Suppressor macrophage treated with lipopolysaccharide for 4 hours (primary cell): ENCODE data around the gene ETFRF1.

Experiments used
- DNase-seq: peaks from one replicate; pipeline ENCODE4 v3.0.0-alpha.2; 2020

The ETFRF1 gene

GRCh38 chr12:25236190-25236589 is 41.2 kb downstream of the ETFRF1 start:
- DNase-seq: peak; percentile 5

DNA sequence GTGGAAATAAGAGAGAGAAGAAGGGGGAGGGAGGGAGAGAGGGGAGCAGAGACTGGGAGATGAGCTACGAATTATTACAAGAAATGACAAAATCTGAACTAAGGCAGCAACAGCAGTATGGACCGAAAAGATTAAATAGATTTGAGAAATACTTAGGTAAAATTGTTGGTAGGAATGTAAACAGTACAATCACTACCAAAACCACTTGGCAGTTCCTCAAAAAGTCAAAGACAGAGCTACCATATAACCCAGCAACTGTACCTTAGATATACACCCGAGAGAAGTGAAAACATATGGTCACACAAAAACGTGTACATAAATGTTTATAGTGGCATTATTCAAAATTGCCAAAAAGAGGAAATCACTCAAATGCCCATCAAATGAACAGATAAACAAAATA is 41.6 kb downstream of the ETFRF1 start:
- no peak for DNase-seq

DNA sequence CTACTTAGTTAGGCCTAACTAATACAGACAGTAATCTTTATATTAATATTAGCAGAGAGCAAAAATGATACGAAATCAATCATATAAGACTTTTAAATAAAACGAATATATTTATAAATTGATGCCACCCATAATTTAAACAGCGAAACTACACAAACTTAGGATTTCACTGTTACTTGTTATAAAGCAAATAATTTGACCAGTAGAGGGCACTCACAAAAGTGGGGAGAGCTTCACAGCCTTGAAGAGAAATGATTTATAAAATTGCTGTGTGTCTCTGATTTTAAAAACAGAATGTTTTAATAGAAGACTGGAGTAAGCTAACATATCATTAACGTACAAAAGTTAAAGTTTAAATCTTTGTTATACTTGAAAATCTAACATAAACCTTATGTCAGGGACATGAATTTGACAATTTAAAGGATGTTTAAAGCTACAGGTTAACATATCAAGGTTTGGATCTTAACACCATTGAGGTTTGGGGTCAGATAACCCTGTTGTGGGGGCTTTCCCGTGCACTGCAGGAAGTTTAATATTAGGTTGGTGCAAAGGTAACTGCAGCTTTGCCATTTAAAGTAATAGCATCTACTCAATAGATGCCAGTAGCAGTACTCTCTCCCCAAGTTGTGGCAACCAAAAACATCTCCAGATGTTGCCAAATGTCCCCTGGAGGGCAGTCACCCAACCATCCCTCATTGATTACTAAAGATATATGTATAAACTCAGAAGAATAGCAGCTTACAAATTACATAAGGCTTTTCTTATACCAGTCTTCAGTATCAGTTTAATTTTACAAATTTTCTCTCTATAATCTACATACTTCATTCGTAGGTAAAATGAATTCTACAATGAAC is 46.4 kb downstream of the ETFRF1 start:
- DNase-seq: peak; percentile 75

DNA sequence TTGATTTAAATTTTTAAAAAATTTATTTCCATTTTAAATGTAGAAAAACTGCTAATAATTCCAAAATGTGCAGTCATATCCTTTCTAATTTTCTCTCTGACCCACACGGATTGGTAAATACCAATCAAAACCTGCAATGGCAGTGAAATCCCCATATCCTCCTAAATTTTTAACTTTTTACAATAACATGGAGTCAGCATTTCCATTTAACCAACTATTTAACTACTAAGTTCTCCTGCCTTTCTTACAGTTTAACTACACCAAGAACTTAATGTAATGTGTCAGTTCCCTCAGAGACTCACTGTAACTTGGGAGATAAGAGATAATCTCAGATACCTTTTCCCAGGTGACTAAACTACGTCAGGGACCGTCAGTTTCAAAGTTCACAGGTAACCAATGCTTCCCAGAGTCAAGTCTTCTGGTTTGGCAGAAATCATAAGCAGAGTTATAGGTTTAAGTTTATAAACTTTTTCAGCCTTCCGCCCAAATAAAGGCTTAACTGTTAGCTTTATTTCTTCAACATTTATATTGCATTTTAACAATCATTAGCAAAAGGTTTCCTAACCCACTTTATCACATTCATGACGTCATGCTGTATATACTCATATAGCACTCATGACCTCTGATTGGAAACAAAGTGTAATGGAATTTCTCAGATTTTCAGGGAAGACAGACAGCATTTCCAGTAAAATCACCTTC is 48.1 kb downstream of the ETFRF1 start:
- DNase-seq: peak; percentile 21

DNA sequence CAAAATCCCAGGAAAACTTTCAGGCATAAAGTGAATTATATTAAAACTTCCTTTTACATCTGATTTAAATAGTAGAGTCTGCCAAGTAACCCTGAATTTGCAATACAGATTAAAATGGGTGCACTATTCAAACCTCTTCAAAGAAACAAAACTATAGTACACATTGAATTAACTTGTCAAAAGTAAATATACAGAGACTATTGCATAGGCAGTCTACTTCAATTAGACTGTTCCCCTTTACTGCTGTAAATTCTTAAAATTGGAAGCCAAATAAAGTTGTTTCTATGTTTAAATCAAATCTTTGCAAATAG is 48.6 kb downstream of the ETFRF1 start:
- DNase-seq: no peak

DNA sequence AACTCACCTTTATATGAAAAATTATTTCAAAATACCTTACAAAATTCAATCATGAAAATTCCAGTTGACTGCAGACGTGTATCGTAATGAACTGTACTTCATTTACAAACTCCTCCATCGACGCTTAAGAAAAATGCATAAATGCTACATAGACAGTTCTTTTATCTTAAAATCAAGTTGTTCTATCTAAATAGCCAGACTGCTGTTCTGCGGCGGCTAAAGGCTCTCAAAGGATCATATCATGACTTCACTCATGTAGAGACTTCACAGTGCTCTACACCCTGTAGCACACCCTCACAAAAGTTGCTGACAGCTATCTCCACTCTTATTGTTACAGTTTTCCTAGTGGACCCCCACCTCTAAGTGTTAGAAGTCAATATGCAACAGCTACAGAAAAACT is 50.5 kb downstream of the ETFRF1 start:
- no peak for DNase-seq

DNA sequence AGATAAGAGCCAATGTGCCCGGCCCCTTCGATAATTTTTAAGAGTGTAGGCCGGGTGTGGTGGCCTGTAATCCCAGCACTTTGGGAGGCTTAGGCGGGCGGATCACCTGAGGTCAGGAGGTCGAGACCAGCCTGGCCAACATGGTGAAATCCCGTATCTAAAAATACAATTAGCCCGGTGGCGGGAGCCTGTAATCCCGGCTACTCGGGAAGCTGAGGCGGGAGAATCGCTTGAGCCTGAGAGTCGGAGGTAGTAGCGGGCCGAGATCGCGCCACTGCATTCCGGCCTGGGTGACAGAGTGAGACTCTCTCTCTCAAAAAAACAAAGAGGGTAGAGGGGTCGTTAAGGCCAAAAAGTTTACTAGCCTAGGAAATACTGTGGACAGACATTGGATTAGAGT is 53.1 kb downstream of the ETFRF1 start:
- no peak for DNase-seq

- DNase-seq: no peak
Observed at GRCh38 chr12:25248732-25249131, 53.7 kb downstream of the ETFRF1 start.

- DNase-seq: peak; percentile 63
Observed at GRCh38 chr12:25249931-25250738, 55.1 kb downstream of the ETFRF1 start.

DNA sequence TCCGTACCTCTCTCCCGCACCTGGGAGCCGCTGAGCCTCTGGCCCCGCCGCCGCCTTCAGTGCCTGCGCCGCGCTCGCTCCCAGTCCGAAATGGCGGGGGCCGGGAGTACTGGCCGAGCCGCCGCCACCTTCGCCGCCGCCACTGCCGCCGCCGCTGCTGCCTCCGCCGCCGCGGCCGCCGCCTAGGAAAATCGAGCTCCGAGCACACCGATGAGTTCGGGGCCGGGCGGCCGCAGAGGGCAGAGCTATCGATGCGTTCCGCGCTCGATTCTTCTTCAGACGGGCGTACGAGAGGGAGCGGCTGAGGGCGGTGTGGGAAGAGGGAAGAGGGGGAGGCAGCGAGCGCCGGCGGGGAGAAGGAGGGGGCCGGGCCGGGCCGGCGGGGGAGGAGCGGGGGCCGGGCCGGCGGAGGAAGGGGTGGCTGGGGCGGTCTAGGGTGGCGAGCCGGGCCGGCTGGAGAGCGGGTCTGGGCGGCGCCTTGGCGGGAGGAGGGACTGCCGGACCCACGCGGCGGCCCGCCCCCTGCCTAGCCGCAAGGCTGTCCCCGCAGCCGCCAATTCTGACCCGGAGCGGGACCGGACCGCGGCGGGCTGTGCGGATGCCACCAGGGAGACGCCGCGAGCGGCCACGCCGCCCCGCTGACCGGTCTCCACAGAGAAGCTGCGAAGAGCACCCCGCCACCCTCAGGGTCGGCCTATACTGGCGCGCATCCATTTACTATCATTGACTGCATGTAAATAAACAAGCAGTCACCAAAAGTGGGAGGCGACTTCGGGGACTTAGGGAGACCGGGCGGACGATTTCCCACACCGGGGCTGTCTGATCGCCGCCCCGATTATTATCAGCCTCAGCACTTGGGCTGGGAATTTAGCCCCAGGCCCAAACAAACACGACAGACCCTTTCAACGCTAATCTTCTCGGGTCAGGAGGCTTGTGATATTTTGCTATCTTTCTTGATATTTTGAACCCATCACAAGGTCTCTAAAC is 56.0 kb downstream of the ETFRF1 start, which contains the start of gene KRAS:
Gene KRAS (minus strand): TSS at position 186 of the 987 bp plus-strand sequence.
- peak; percentile 96 for DNase-seq

GRCh38 chr12:25251769-25252168 is 56.7 kb downstream of the ETFRF1 start:
- no peak for DNase-seq

GRCh38 chr12:25252946-25253345 is 57.9 kb downstream of the ETFRF1 start:
- DNase-seq: no peak

DNA sequence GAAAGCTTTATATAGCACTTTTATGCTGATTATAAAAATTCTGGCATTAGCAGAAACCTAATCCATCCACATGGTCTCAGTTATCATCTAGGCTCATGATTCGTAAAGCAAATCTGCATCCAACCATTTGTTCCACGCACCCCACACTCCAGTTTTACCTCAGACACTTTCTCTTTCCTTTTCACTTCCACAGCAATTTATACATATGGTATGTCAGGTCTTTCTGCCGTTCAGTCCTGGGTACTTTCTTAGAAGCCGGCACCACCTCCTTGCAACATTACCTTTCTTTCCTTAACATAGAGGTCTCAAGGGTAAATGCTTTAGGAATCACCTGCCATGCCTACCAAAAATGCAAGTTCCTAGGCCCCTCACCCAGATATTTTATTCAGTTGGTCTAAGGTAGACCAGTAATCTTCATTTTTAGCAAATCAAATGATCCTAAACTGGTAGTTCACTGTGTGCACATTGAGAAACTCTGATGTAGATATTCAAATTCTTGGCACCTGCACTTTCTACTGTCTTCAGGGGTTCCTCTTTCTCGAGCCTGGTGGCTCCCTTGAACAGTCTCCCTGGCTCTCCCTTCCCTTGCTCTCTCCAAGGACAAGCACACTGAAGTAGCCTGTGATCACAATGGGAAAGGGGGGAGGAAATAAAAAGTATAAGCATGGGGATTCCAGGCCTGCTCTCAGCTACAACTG is 58.5 kb downstream of the ETFRF1 start:
- DNase-seq: no peak

DNA sequence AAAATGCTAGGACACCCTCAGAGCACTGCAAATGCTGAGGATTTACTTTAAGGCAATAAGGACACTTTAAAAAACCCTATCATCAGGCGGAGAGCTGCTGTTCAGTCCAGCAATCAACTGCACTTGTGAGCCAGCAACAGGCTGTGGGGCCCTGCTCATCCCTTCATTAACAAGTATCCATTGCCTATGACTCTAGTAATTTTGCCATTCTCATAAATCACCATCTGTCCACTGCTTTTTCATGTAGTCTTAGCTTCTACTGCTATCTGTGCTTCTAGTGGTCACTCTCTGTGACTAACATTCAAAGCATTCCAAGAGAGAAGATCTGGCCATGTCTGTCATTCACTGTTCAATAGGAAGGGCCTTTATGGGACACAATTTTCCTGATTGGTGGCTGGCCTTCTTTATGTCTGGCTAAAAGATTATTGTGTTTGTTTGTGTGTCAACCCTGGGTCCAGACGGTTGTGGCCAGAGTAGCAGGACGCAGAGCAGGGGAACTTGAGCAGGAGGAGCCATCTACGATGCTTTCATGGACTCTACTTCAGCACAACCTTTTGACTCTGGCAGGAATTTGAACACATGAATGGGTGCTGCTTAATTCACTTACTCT is 59.3 kb downstream of the ETFRF1 start:
- no peak for DNase-seq
